Epidermal melanocyte (primary cell): ENCODE measurements around the gene CYP1A1.
"Not testable (repeated sequence)": the region's sequence is repeated elsewhere in the genome, so short reads cannot be mapped to it uniquely, and the experiment has no call there.

ENCODE experiments used
- DNase-seq: peaks from one replicate; pipeline ENCODE4 v3.0.0; 2011; ENCODE audit warnings: low spot score; ENCODE audit not compliant: insufficient read length

CYP1A1 gene

DNA sequence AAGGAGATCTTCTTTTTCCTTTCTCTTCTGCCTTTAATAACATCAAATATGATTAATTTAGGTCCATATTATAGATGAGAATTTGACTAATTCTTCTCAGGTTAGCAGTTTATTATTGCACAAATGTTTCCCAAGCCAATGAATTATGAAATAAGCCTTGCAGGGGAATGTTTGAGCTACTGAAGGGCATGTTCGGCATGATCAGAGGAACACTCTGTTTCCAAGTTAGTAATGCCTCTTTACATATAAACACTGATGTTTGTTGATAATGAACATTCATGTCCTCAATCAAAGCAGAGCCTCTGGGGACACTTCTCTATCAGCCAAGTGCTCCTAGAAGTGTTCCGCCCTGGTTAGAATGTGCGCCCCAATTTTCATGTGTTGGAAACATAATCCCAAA lies 10.0 kb upstream of the CYP1A1 start:
- DNase-seq: no peak

DNA sequence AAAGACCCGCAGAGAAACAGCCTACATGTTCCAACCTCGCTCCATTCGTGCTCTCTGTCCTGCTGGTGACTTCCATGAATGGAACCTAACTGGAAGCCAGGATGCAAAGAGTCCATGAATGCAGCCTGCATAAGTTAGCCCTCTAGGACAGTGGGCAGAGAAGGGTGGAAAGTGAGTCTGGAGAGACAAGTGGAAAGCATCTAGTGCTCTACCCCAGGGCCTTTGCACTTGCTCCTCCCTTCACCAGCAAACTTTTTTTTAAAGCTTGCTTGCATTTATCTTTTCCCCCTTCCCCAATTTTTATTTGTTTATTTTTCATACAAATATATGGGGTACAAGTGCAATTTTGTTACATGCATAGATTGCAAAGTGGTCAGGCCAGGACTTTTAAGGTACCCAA lies 7.9 kb upstream of the CYP1A1 start:
- no peak for DNase-seq

- DNase-seq: no peak
These were observed 7.5 kb upstream of the CYP1A1 start for GRCh38 chr15:74732846-74733245.

GRCh38 chr15:74730619-74731316 lies 5.4 kb upstream of the CYP1A1 start:
- DNase-seq: no peak

DNA sequence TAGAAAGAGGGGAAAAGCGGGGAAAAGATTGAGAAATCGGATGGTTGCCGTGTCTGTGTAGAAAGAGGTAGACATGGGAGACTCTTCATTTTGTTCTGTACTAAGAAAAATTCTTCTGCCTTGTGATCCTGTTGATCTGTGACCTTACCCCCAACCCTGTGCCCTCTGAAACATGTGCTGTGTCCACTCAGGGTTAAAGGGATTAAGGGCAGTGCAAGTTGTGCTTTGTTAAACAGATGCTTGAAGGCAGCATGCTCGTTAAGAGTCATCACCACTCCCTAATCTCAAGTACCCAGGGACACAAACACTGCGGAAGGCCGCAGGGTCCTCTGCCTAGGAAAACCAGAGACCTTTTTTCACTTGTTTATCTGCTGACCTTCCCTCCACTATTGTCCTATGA lies 4.0 kb upstream of the CYP1A1 start:
- not testable (repeated sequence) for DNase-seq

GRCh38 chr15:74728699-74729098 lies 3.4 kb upstream of the CYP1A1 start:
- not testable (repeated sequence) for DNase-seq

GRCh38 chr15:74727727-74728126 lies 2.4 kb upstream of the CYP1A1 start:
- no peak for DNase-seq

GRCh38 chr15:74726774-74727164 lies 1.4 kb upstream of the CYP1A1 start:
- no peak for DNase-seq

DNA sequence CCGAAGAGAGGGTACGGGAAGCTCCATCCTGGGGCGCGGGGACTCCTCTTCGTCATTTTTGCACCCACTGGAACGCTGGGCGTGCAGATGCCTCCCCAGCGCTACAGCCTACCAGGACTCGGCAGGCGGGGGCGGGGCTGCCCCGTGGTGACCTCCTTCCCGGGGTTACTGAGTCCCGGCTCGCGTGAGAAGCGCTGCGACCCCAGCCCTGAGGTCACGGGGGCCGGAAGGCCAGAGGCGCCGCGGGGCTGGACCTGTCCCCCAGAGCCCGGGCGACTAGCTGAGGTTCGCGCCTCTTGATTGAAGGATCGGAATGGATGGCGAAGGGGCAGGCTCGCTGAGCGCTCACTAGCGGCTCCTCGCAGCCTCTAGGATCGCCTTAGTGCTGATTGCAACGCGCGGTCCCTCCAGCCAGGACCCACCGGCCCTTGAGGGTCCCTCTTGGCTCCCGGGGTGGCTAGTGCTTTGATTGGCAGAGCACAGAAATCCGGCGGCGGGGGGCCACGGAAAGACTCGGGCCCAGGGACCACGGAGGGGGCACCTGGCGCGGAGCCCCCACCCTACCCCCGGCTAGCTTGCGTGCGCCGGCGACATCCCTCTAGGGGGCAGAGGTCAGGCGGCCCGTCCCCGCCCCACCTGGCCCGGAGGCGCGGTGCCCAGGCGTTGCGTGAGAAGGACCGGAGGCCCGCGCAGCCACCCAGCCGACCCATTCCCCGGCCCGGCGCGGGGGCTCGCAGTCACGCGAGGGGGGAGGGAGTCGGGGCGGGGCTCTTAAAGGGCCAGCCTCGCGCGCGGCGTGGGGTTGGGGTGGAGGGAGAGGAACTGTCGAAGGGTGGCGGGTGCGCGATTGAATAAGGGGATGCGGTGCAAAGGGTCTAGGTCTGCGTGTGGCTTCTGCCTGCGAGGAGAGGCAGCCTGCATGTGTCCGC lies 781 bp upstream of the CYP1A1 start:
- DNase-seq: no peak

DNA sequence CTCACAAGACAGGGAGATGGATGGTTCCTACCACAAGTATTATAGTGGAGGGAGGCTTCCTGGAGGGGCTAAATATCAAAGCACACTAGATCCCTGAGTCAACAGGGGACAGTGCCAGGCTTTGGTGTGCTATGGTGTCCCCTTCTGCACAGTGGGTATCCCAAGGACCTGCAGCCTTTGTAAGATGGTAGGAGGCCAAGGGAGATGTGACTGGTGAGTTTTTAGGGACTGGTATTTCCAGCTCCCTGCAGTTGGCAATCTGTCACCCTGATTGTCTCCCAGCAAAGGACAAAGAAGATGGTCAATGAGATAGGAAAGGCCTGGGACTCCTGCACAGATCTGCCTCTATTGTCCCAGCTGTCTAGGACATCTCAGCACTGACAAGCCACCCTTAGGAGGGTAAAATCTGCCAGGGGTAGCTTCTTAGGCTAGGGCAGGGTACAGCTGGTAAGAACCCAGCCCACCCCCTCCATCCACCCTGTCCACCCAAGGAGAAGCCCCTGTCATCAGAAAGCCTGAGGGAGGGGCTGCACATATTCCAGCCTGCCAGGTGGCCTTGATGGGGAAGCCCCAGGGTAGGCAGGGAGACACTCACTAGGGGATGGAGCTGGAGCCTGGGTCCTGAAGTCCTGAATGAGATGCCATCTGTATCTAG lies 631 bp downstream of the CYP1A1 start:
- DNase-seq: no peak

DNA sequence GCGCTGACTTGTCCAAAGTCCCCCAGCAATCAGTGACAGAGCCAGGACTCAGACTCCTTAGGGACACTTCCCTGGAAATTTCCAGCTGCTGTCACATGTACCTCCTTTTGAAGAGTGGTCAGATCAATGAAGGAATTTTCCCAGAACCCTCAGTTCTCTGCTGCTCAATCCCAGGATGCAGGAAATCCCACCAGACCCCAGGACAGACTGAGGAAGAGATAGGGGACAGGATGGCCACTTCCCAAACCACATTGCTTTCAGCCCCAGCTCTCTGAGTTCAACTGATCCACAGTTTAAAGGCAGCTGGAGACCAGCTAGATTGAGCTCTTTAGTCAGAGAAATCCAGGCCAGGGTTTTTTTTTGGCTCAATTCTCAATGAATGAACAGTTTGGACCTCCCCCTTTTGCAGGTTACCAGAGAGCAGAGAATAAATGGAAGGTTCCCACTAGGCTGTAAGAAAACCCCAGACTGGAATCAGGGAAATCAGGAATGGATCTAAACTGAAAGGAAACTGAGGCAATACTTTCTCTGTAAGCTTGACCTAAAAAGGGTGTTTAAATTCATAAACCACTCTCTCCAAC lies 1.5 kb downstream of the CYP1A1 start:
- peak; percentile 90 for DNase-seq

DNA sequence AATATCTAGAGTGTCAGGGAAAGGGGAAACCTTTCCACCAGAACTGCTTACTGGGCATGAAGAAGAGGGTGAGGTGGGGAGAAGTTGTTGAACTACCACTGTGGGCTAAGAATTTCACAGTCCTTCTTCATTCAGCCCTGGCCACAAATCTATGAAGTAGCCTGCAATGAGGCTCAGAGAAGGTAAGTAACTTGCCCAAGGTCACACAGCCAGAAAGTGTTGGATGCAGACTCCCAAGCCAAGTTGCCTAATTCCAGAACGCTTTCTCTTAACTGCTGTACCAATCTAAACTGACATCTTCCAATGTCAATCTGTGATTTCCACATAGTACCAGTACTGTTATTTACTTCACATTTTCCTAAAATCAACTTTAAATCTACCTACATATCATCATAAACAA lies 2.1 kb downstream of the CYP1A1 start:
- DNase-seq: no peak

- no peak for DNase-seq
These were observed 2.7 kb downstream of the CYP1A1 start for GRCh38 chr15:74722591-74722990.

DNA sequence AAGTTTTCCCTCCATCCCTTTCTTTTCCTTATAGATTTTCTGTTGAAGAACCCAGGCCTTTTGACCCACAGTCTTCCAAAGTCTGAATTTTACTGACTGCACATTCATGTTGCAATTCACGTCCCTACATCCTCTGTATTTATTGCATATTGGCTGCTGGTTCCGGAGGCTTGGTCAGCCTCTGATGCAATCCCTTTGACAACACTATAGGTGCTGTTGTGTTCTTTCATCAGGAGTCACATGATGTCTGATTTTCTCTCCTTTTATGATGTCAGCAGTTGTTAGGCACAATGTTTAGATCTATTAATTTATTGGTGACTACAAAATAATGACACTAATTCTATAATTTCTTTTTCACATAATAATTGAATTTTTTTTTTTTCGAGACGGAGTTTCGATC lies 8.7 kb downstream of the CYP1A1 start:
- no peak for DNase-seq

DNA sequence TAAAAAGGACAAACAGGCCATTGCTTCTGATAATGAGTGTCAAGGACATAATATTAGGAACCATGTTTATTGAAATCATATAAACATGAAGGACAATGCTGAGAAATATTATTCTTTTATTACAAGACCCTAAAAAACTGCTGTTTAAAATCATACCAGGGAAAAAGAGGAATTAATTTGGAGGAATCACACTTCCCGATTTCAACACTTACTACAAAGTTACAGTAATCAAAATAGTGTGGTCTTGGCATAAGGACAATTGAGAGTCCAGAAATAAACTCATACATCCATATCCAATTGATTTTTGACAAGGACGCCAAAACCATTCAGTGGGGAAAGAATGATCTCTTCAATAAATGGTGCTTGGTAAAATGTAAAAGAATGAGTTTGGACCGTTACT lies 13.0 kb downstream of the CYP1A1 start:
- DNase-seq: no peak

GRCh38 chr15:74710319-74711094 lies 14.8 kb downstream of the CYP1A1 start:
- DNase-seq: no peak

- DNase-seq: no peak
These were observed 15.4 kb downstream of the CYP1A1 start for GRCh38 chr15:74709892-74710291.

DNA sequence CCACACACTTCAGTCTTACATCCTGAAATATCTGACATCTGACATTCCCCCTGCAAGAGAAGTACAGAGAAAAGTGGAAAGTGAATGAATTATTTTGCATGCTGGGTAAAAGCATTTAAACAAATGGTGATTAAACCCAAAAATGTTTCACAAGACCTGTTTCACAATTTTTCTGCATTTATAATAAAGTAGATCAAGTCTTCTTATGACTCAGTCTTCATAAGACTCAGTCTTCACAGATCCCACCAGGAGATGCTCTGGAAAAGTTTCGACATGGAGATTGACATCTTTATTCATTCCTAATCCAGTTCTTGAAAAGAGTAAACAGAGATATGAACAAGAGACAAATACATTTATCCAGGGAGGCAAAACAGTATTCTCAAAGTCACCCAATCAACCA lies 16.3 kb downstream of the CYP1A1 start:
- DNase-seq: no peak

DNA sequence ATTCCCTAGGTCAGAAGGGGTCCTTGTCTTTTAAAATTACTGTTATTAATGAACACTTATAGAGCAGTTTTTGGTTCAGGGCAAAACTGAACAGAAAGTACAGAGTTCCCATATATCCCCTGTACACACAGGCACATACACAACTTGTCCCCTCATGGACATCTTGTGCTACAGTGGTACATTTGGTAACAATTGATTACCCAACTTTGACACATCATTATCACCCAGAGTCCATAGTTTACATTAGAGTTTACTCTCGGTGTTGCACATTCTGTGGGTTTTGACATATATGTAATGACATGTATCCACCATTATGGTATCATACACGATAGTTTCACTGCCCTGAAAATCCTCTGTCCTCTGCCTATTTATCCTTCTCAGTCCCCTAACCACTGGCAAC lies 28.5 kb downstream of the CYP1A1 start:
- no peak for DNase-seq

DNA sequence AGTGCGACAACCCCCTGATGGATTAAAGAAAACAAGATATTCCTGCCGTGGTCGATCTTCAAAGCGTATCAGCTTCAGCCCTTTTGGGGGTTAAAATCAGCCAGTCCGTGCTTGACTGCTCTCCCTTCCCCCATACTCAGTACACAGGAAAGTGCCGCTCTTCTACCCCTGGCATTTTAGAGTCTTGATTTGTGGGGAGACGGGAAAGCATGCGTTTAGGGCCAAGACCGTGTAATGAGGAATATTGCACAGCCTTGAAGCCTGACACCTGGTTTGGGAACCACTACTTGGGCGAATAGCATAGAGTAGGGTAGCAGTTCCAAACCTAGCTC lies 29.0 kb downstream of the CYP1A1 start:
- no peak for DNase-seq
